Brain microvascular endothelial cell (primary cell): ENCODE results near the gene ROCK2.

ENCODE experiments used
- DNase-seq: peaks from one replicate; pipeline ENCODE4 v3.0.0-alpha.2; 2020
- H3K27ac ChIP-seq: fragments of 250-450 bp; sonication (Bioruptor Pico); 2 replicates; pipeline ENCODE4 v1.5.1; 2020; ENCODE audit warnings: mild to moderate bottlenecking, moderate library complexity
- H3K27me3 ChIP-seq: fragments of 250-450 bp; sonication (Bioruptor Pico); replicated peaks from 2 replicates; pipeline ENCODE4 v1.5.1; 2020; ENCODE audit warnings: mild to moderate bottlenecking
- H3K36me3 ChIP-seq: fragments of 250-450 bp; sonication (Bioruptor Pico); replicated peaks from 2 replicates; pipeline ENCODE4 v1.5.1; 2020; ENCODE audit warnings: mild to moderate bottlenecking
- H3K4me3 ChIP-seq: 2 replicates; pipeline ENCODE4 v1.5.1; 2011; ENCODE audit warnings: low read depth, mild to moderate bottlenecking, control low read depth, low read length, moderate library complexity
- CTCF ChIP-seq: IDR thresholded peaks from 2 replicates; pipeline ENCODE4 v1.5.1; 2011; ENCODE audit warnings: low read depth, mild to moderate bottlenecking, moderate library complexity, low read length, control low read depth, inconsistent platforms; ENCODE audit errors: missing control alignments
- in situ Hi-C: cut with HindIII; loops from 2 replicates; pipeline ENCODE4 v1.10.0; 2017; ENCODE audit warnings: low sequenced_read_pairs, low pct_ligation_motif_present

Gene ROCK2

GRCh38 chr2:11158916-11159573 is 185.4 kb downstream of the ROCK2 start:
- no peak for TF ChIP-seq CTCF
- Histone ChIP-seq H3K36me3 (no peaks in the 10 kb centered on the region), H3K27me3 (no peaks in the 10 kb centered on the region)

GRCh38 chr2:11157731-11158130 is 186.7 kb downstream of the ROCK2 start:
- no peak overlapping the region for H3K27ac ChIP-seq
- no peak for DNase-seq
- H3K27me3 ChIP-seq, result no peaks in the 10 kb centered on the region
- no peaks in the 10 kb centered on the region for H3K36me3 ChIP-seq
- in situ Hi-C loops, result no loop called here
- TF ChIP-seq CTCF, result no peak
- no peak overlapping the region for H3K4me3 ChIP-seq

More at GRCh38 chr2:11158916-11159573, 185.4 kb downstream of the ROCK2 start:
- Histone ChIP-seq H3K4me3 (no peak overlapping the region), H3K27ac (no peak overlapping the region)
- DNase-seq, result no peak
- in situ Hi-C loops, result no loop called here

GRCh38 chr2:11157296-11157695 is 187.1 kb downstream of the ROCK2 start:
- DNase-seq, result no peak
- TF ChIP-seq CTCF, result no peak
- no peaks in the 10 kb centered on the region for H3K27me3 ChIP-seq
- no peak overlapping the region for H3K27ac ChIP-seq
- in situ Hi-C loops, result no loop called here
- H3K4me3 ChIP-seq, result no peak overlapping the region
- H3K36me3 ChIP-seq, result no peaks in the 10 kb centered on the region

GRCh38 chr2:11156396-11157075 is 187.9 kb downstream of the ROCK2 start:
- Histone ChIP-seq H3K27ac (no peak overlapping the region), H3K27me3 (no peaks in the 10 kb centered on the region), H3K4me3 (no peak overlapping the region), H3K36me3 (no peaks in the 10 kb centered on the region)
- no peak for TF ChIP-seq CTCF
- in situ Hi-C loops, result no loop called here
- DNase-seq, result no peak

DNA sequence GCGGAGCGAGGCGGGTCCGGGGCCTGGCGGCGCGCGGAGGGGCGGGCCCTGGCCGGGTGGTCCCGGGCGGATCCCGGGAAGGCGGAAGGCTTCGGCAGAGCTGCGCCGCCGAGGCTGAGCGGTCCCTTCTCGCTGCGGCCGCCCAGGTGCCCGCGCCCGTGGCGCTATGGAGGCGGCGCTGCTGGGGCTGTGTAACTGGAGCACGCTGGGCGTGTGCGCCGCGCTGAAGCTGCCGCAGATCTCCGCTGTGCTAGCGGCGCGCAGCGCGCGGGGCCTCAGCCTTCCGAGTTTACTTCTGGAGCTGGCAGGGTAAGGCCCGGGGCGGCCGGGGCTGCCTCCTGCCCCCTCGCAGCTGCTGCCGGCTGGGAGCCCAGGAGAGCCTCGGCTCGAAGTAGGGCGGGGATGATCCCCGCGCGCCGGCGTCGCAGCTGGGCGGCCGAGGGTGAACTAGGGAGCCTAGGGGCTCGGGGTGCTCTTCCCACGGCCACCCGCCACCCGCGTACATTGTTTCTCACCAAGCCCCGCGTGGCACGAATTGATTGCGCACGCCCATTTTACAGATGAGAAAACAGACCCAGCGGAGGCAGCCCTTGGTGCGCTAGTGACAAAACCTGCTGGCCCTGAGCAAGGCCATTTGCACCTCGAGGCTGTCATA is 188.9 kb downstream of the ROCK2 start, which contains the start of gene SLC66A3:
Gene SLC66A3 (plus strand): TSS at position 87 of the 655 bp plus-strand sequence. CDS start 80 bp downstream, at position 167.
- H3K4me3 ChIP-seq, result peak within 1 kb of the TSS; percentile 62
- in situ Hi-C loops, result no loop called here
- H3K27me3 ChIP-seq, result no peaks in the 10 kb centered on the region
- H3K27ac ChIP-seq, result peak within 1 kb of the TSS; percentile 64
- DNase-seq, result peak; percentile 64
- H3K36me3 ChIP-seq, result no peaks in the 10 kb centered on the region
- no peak for TF ChIP-seq CTCF
